H1 (cell line): Measurements from ENCODE around the gene STX12.

Experiments
- BRCA1 ChIP-seq: IDR thresholded peaks from 2 replicates; pipeline ENCODE4 v1.6.1; 2012; ENCODE audit warnings: low read depth, low read length, improper control_type of control experiment
- CEBPB ChIP-seq: IDR thresholded peaks from 2 replicates; pipeline ENCODE4 v1.6.1; 2012; ENCODE audit warnings: low read depth, low read length
- CTCF ChIP-seq, 3 experiments: IDR thresholded peaks; 1 replicate in 2 of 3; 2 replicates in 1 of 3; pipeline versions ENCODE4 v1.5.1 to v1.6.1; 2011; ENCODE audit warnings: low read length in 3 of 3, mild to moderate bottlenecking in 3 of 3, inconsistent platforms in 2 of 3, low read depth in 1 of 3, moderate library complexity in 1 of 3; ENCODE audit not compliant: insufficient read depth in 1 of 3; ENCODE audit errors: control extremely low read depth in 1 of 3
- EGR1 ChIP-seq: IDR thresholded peaks from 2 replicates; pipeline ENCODE4 v1.6.1; 2011; ENCODE audit warnings: low read depth, low read length, borderline replicate concordance
- EP300 ChIP-seq, 2 experiments: IDR thresholded peaks; 1 replicate in 1 of 2; 2 replicates in 1 of 2; pipeline ENCODE4 v1.6.1; 2011 to 2012; ENCODE audit warnings: low read depth in 2 of 2, low read length in 2 of 2, mild to moderate bottlenecking in 2 of 2, borderline replicate concordance in 1 of 2, inconsistent platforms in 1 of 2, moderate library complexity in 1 of 2
- GABPA ChIP-seq: IDR thresholded peaks from 2 replicates; pipeline ENCODE4 v1.6.1; 2011; ENCODE audit warnings: mild to moderate bottlenecking, low read length, moderate library complexity, borderline replicate concordance; ENCODE audit not compliant: insufficient read depth
- JUND ChIP-seq: IDR thresholded peaks from 2 replicates; pipeline ENCODE4 v1.6.1; 2011; ENCODE audit warnings: mild to moderate bottlenecking, improper control_type of control experiment, low read length
- POLR2A ChIP-seq, 2 experiments: IDR thresholded peaks; 1 replicate in 1 of 2; 2 replicates in 1 of 2; pipeline ENCODE4 v1.6.1; 2011; ENCODE audit warnings: low read depth in 2 of 2, low read length in 2 of 2, mild to moderate bottlenecking in 2 of 2; ENCODE audit errors: control extremely low read depth in 1 of 2
- POLR2AphosphoS5 ChIP-seq: IDR thresholded peaks from 2 replicates; pipeline ENCODE4 v1.6.1; 2011; ENCODE audit warnings: low read depth, low read length
- SAP30 ChIP-seq: fragments of 300-600 bp; sonication (generic); IDR thresholded peaks from 2 replicates; pipeline ENCODE4 v1.7.1; 2012; ENCODE audit warnings: low read length, moderate library complexity, mild to moderate bottlenecking, inconsistent platforms; ENCODE audit not compliant: insufficient read depth, insufficient replicate concordance
- SP1 ChIP-seq: IDR thresholded peaks from 2 replicates; pipeline ENCODE4 v1.6.1; 2011; ENCODE audit warnings: low read depth, low read length
- TAF1 ChIP-seq: IDR thresholded peaks from 2 replicates; pipeline ENCODE4 v1.6.1; 2011; ENCODE audit warnings: mild to moderate bottlenecking, low read depth, low read length
- YY1 ChIP-seq: IDR thresholded peaks from 2 replicates; pipeline ENCODE4 v1.6.1; 2011; ENCODE audit warnings: low read depth, mild to moderate bottlenecking, low read length

- TF ChIP-seq POLR2A (IDR thresholded peaks at IDR 0.05; ENCODE audit: control extremely low read depth in 1 of 2, low read depth in 2 of 2, low read length in 2 of 2) (peak; percentile 97 to 98), CTCF (IDR thresholded peaks at IDR 0.05; ENCODE audit: control extremely low read depth in 1 of 3, insufficient read depth in 1 of 3, low read depth in 1 of 3, low read length in 3 of 3) (no peak), YY1 (peak; percentile 98), GABPA (no peak), SAP30 (no peak), TAF1 (peak; percentile 100), BRCA1 (no peak), SP1 (peak; percentile 54), POLR2AphosphoS5 (peak; percentile 94), EGR1 (peak; percentile 52; the same call in 1 of the 2 replicates), EP300 (IDR thresholded peaks at IDR 0.05; ENCODE audit: borderline replicate concordance in 1 of 2, low read depth in 2 of 2, low read length in 2 of 2) (no peak), JUND (peak; percentile 36; the same call in 1 of the 2 replicates), CEBPB (no peak)
Measured at GRCh38 chr1:27830621-27831440, 57.8 kb downstream of the STX12 start, which contains the start of gene PPP1R8.
